PC-9 (cell line): Measurements from ENCODE around the gene TMEM271. TPM values are rescaled to one million over a fixed set of nuclear protein-coding genes. Genes with fewer than 3 reads are reported as not detected.

Source experiments
- BruUV-seq: library from RNA; stranded (reverse); fragments of 400-500 nt; replicated peaks from 2 replicates; lab custom pipeline; 2021; lab: Mats Ljungman, UMichigan
- CTCF ChIA-PET: fragments of 300-600 bp; sonication (Branson Sonifier 250); formaldehyde crosslinking; loops from one replicate; lab custom pipeline; 2022; ENCODE audit warnings: antibody characterized with exemption; lab: Charles Lee
- POLR2A ChIA-PET: fragments of 300-600 bp; sonication (Branson Sonifier 250); formaldehyde crosslinking; loops from one replicate; lab custom pipeline; 2022; ENCODE audit warnings: antibody characterized with exemption; ENCODE audit not compliant: unreplicated experiment; lab: Charles Lee
- DNase-seq, 2 experiments: peaks; one replicate each; pipeline versions ENCODE4 v3.0.0 to v3.0.0-alpha.2; 2015 to 2022; ENCODE audit warnings: mixed read lengths in 1 of 2
- H2AFZ ChIP-seq: fragments of 200-600 bp; sonication (generic); 2 replicates; pipeline ENCODE4 v1.8.1; 2017; ENCODE audit warnings: antibody characterized with exemption
- H3F3A ChIP-seq: fragments of 200-600 bp; sonication (generic); 2 replicates; pipeline ENCODE4 v1.8.1; 2017; ENCODE audit warnings: antibody characterized with exemption, mild to moderate bottlenecking, low read depth; ENCODE audit not compliant: insufficient read depth
- H3K27ac ChIP-seq: fragments of 200-600 bp; sonication (generic); 2 replicates; pipeline ENCODE4 v1.6.1; 2016; ENCODE audit warnings: mixed run types
- H3K27me3 ChIP-seq: fragments of 200-600 bp; sonication (generic); 2 replicates; pipeline ENCODE4 v1.6.1; 2016; ENCODE audit warnings: low read depth, mixed run types; ENCODE audit not compliant: insufficient read depth
- H3K36me3 ChIP-seq: fragments of 200-600 bp; sonication (generic); 2 replicates; pipeline ENCODE4 v1.6.1; 2016; ENCODE audit warnings: low read depth, mixed run types
- H3K4me1 ChIP-seq: fragments of 200-600 bp; sonication (generic); replicated peaks from 2 replicates; pipeline ENCODE4 v1.6.1; 2016; ENCODE audit warnings: mixed run types; ENCODE audit not compliant: insufficient read depth
- H3K4me2 ChIP-seq: fragments of 200-600 bp; sonication (generic); 2 replicates; pipeline ENCODE4 v1.6.1; 2017; ENCODE audit warnings: mixed run types
- H3K4me3 ChIP-seq: fragments of 200-600 bp; sonication (generic); 2 replicates; pipeline ENCODE4 v1.6.1; 2016; ENCODE audit warnings: mixed run types
- H3K79me2 ChIP-seq: fragments of 200-600 bp; sonication (generic); 2 replicates; pipeline ENCODE4 v1.6.1; 2017; ENCODE audit warnings: low read depth, mixed run types
- H3K9me2 ChIP-seq: fragments of 200-600 bp; sonication (generic); 2 replicates; pipeline ENCODE4 v1.8.1; 2017; ENCODE audit warnings: mild to moderate bottlenecking; ENCODE audit not compliant: insufficient read depth
- H3K9me3 ChIP-seq: fragments of 200-600 bp; sonication (generic); 2 replicates; pipeline ENCODE4 v1.8.1; 2016; ENCODE audit warnings: low read depth; ENCODE audit not compliant: insufficient read depth
- H4K20me1 ChIP-seq: fragments of 200-600 bp; sonication (generic); 2 replicates; pipeline ENCODE4 v1.8.1; 2017; ENCODE audit not compliant: insufficient read depth
- EZH2 ChIP-seq: fragments of 200-600 bp; sonication (generic); IDR thresholded peaks from 2 replicates; pipeline ENCODE4 v1.8.0; 2017; ENCODE audit warnings: antibody characterized with exemption, low read depth
- intact Hi-C: fragments of 100-400 bp; cut with micrococcal nuclease; formaldehyde crosslinking; loops from one replicate; pipeline ENCODE4 v1.10.0; 2022; ENCODE audit not compliant: unreplicated experiment
- total RNA-seq: library from RNA; stranded (reverse); gene quantifications from 2 replicates; pipeline ENCODE4 v1.2.3, GENCODE V29; 2021
- TF ChIP-seq, protein P1 (sequence below): fragments of 200-600 bp; sonication (generic); conservative IDR thresholded peaks from 2 replicates; pipeline ENCODE4 v1.6.1; 2017; ENCODE audit warnings: mixed run types, antibody characterized with exemption, mild to moderate bottlenecking, moderate library complexity

The TMEM271 gene
- total RNA-seq, 1 experiment from 2014 or later, result not detected

- ChIA-PET CTCF (no interaction called here), POLR2A (no interaction called here)
- intact Hi-C loops, result no loop called here
- H2AFZ ChIP-seq, result no peak overlapping the region
- peaks cover 32% of the 10 kb centered on the region for H3K36me3 ChIP-seq
- no peak for TF ChIP-seq EZH2
- TF ChIP-seq, protein P1, sequence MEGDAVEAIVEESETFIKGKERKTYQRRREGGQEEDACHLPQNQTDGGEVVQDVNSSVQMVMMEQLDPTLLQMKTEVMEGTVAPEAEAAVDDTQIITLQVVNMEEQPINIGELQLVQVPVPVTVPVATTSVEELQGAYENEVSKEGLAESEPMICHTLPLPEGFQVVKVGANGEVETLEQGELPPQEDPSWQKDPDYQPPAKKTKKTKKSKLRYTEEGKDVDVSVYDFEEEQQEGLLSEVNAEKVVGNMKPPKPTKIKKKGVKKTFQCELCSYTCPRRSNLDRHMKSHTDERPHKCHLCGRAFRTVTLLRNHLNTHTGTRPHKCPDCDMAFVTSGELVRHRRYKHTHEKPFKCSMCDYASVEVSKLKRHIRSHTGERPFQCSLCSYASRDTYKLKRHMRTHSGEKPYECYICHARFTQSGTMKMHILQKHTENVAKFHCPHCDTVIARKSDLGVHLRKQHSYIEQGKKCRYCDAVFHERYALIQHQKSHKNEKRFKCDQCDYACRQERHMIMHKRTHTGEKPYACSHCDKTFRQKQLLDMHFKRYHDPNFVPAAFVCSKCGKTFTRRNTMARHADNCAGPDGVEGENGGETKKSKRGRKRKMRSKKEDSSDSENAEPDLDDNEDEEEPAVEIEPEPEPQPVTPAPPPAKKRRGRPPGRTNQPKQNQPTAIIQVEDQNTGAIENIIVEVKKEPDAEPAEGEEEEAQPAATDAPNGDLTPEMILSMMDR, result no peak
- no peaks in the 10 kb centered on the region for H3K79me2 ChIP-seq
- no peaks in the 10 kb centered on the region for H3K27me3 ChIP-seq
- no peak overlapping the region for H3K4me3 ChIP-seq
- no peak overlapping the region for H3K4me2 ChIP-seq
- H3K27ac ChIP-seq, result no peak overlapping the region
- DNase-seq, result peak in 1 of 2 experiments; percentile 27
- H3K9me3 ChIP-seq, result no peaks in the 10 kb centered on the region
- H3K9me2 ChIP-seq, result no peaks in the 10 kb centered on the region
- no TSS peak for BruUV-seq
- no peaks in the 10 kb centered on the region for H4K20me1 ChIP-seq
- no peaks in the 10 kb centered on the region for H3K4me1 ChIP-seq
- H3F3A ChIP-seq, result no peaks in the 10 kb centered on the region
Measured at GRCh38 chr4:528296-528695, 47.8 kb downstream of the TMEM271 start.

GRCh38 chr4:526971-527460 is 49.1 kb downstream of the TMEM271 start:
- no TSS peak for BruUV-seq
- no peak for DNase-seq
- Histone ChIP-seq H3K9me3 (no peaks in the 10 kb centered on the region), H3K9me2 (no peaks in the 10 kb centered on the region), H3K27ac (no peak overlapping the region), H3F3A (no peaks in the 10 kb centered on the region), H3K4me1 (no peaks in the 10 kb centered on the region), H3K79me2 (no peaks in the 10 kb centered on the region), H3K27me3 (no peaks in the 10 kb centered on the region), H2AFZ (no peak overlapping the region), H4K20me1 (no peaks in the 10 kb centered on the region), H3K4me3 (no peak overlapping the region), H3K4me2 (no peak overlapping the region), H3K36me3 (peaks cover 29% of the 10 kb centered on the region)
- ChIA-PET POLR2A (no interaction called here), CTCF (no interaction called here)
- TF ChIP-seq, protein P1, result no peak
- no peak for TF ChIP-seq EZH2
- intact Hi-C loops, result no loop called here

DNA sequence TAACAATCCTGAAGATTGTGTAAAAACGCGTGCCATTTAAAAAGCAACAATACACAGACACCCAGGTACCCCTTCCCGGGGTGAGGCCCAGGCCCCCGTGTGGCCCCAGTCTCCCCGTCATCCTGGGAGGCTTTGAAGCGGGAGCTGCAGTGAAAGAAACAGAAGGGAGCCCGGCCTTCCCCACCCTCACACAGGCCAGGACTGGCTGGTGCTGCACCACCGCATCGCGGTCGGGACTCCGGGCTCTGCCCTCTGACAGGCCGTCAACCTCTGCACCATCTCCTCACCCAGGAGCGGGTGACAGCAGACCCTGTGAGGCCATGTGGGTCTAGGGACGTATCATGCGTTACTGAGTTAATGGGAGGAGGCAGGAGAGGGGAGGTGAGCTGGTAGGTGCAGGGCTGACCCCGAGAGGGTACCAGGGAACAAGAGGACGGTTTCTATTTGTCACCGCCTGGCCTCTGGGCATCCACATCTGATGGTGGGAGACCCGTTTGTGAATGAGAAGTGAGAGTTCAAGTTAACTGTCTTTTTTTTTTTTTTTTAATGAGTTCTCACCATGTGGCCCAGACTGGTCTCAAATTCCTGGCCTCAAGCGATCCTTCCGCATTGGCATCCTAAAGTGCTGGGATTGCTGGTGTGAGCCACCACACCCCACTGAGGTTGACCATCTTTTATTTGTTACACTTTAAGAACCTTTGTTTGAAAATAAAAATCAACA is 49.7 kb downstream of the TMEM271 start:
- H3K4me1 ChIP-seq, result no peaks in the 10 kb centered on the region
- H3K4me2 ChIP-seq, result no peak overlapping the region
- intact Hi-C loops, result no loop called here
- BruUV-seq, result no TSS peak
- no peak overlapping the region for H3K27ac ChIP-seq
- POLR2A ChIA-PET, result no interaction called here
- peak in 1 of 2 experiments; percentile 31 for DNase-seq
- no peaks in the 10 kb centered on the region for H3K27me3 ChIP-seq
- H3K9me2 ChIP-seq, result no peaks in the 10 kb centered on the region
- no peaks in the 10 kb centered on the region for H4K20me1 ChIP-seq
- no peaks in the 10 kb centered on the region for H3K9me3 ChIP-seq
- no peak overlapping the region for H3K4me3 ChIP-seq
- no peak overlapping the region for H2AFZ ChIP-seq
- CTCF ChIA-PET, result no interaction called here
- TF ChIP-seq EZH2, result no peak
- TF ChIP-seq, protein P1, result no peak
- H3K36me3 ChIP-seq, result peaks cover 22% of the 10 kb centered on the region
- no peaks in the 10 kb centered on the region for H3F3A ChIP-seq
- H3K79me2 ChIP-seq, result no peaks in the 10 kb centered on the region
